ENCODE results near the gene GGTA1.
A peak's percentile ranks its signal among the peaks of the same experiment; 100 is the strongest.
"Not testable (repeated sequence)": the region's sequence is repeated elsewhere in the genome, so short reads cannot be mapped to it uniquely, and the experiment has no call there.

The GGTA1 gene

GRCh38 chr9:121527371-121527770 lies 27.7 kb upstream of the GGTA1 start:
- H3K27me3 ChIP-seq (ENCODE audit: low read depth, low read length), result no peaks in the 10 kb centered on the region
- H3K27ac ChIP-seq (ENCODE audit: low read length), result no peak overlapping the region
- no peak overlapping the region for H3K4me3 ChIP-seq (ENCODE audit: low read depth in 1 of 2, low read length in 2 of 2)
- H3K9me3 ChIP-seq (ENCODE audit: control insufficient read depth in 1 of 2, low read length in 2 of 2), result no peaks in the 10 kb centered on the region
- H3K36me3 ChIP-seq (ENCODE audit: control insufficient read depth in 1 of 2, insufficient read depth in 2 of 2, low read length in 2 of 2), result no peaks in the 10 kb centered on the region
- H3K4me1 ChIP-seq (ENCODE audit: control insufficient read depth in 1 of 2, insufficient read depth in 2 of 2, low read length in 2 of 2), result peaks cover 0 to 4% of the 10 kb centered on the region in 2 donors

- not testable (repeated sequence) for H3K4me3 ChIP-seq (ENCODE audit: low read depth in 1 of 2, low read length in 2 of 2); H3K36me3 ChIP-seq (ENCODE audit: control insufficient read depth in 1 of 2, insufficient read depth in 2 of 2, low read length in 2 of 2); H3K27ac ChIP-seq (ENCODE audit: low read length); H3K4me1 ChIP-seq (ENCODE audit: control insufficient read depth in 1 of 2, insufficient read depth in 2 of 2, low read length in 2 of 2); H3K9me3 ChIP-seq (ENCODE audit: control insufficient read depth in 1 of 2, low read length in 2 of 2); H3K27me3 ChIP-seq (ENCODE audit: low read depth, low read length)
Measured at GRCh38 chr9:121519688-121520087, 20.0 kb upstream of the GGTA1 start.

GRCh38 chr9:121518634-121519033 lies 19.0 kb upstream of the GGTA1 start:
- H3K4me3 ChIP-seq (ENCODE audit: low read depth in 1 of 2, low read length in 2 of 2), result no peak overlapping the region
- H3K27me3 ChIP-seq (ENCODE audit: low read depth, low read length), result no peaks in the 10 kb centered on the region
- H3K9me3 ChIP-seq (ENCODE audit: control insufficient read depth in 1 of 2, low read length in 2 of 2), result no peaks in the 10 kb centered on the region
- no peaks in the 10 kb centered on the region for H3K36me3 ChIP-seq (ENCODE audit: control insufficient read depth in 1 of 2, insufficient read depth in 2 of 2, low read length in 2 of 2)
- H3K4me1 ChIP-seq (ENCODE audit: control insufficient read depth in 1 of 2, insufficient read depth in 2 of 2, low read length in 2 of 2), result no peaks in the 10 kb centered on the region
- no peak overlapping the region for H3K27ac ChIP-seq (ENCODE audit: low read length)

- H3K27me3 ChIP-seq (ENCODE audit: low read depth, low read length); H3K4me1 ChIP-seq (ENCODE audit: control insufficient read depth in 1 of 2, insufficient read depth in 2 of 2, low read length in 2 of 2); H3K36me3 ChIP-seq (ENCODE audit: control insufficient read depth in 1 of 2, insufficient read depth in 2 of 2, low read length in 2 of 2); H3K4me3 ChIP-seq (ENCODE audit: low read depth in 1 of 2, low read length in 2 of 2); H3K27ac ChIP-seq (ENCODE audit: low read length); H3K9me3 ChIP-seq (ENCODE audit: control insufficient read depth in 1 of 2, low read length in 2 of 2): not testable (repeated sequence)
Measured at GRCh38 chr9:121513166-121513565, 13.5 kb upstream of the GGTA1 start.

GRCh38 chr9:121510766-121511550 lies 11.3 kb upstream of the GGTA1 start:
- Histone ChIP-seq H3K4me3 (ENCODE audit: low read depth in 1 of 2, low read length in 2 of 2) (no peak overlapping the region), H3K9me3 (ENCODE audit: control insufficient read depth in 1 of 2, low read length in 2 of 2) (no peaks in the 10 kb centered on the region), H3K36me3 (ENCODE audit: control insufficient read depth in 1 of 2, insufficient read depth in 2 of 2, low read length in 2 of 2) (no peaks in the 10 kb centered on the region), H3K27ac (ENCODE audit: low read length) (no peak overlapping the region), H3K4me1 (ENCODE audit: control insufficient read depth in 1 of 2, insufficient read depth in 2 of 2, low read length in 2 of 2) (peaks cover 0 to 10% of the 10 kb centered on the region in 2 donors), H3K27me3 (ENCODE audit: low read depth, low read length) (no peaks in the 10 kb centered on the region)

- H3K27me3 ChIP-seq (ENCODE audit: low read depth, low read length), result no peaks in the 10 kb centered on the region
- H3K36me3 ChIP-seq (ENCODE audit: control insufficient read depth in 1 of 2, insufficient read depth in 2 of 2, low read length in 2 of 2), result no peaks in the 10 kb centered on the region
- peaks cover 0 to 10% of the 10 kb centered on the region in 2 donors for H3K4me1 ChIP-seq (ENCODE audit: control insufficient read depth in 1 of 2, insufficient read depth in 2 of 2, low read length in 2 of 2)
- no peaks in the 10 kb centered on the region for H3K9me3 ChIP-seq (ENCODE audit: control insufficient read depth in 1 of 2, low read length in 2 of 2)
- no peak overlapping the region for H3K4me3 ChIP-seq (ENCODE audit: low read depth in 1 of 2, low read length in 2 of 2)
- no peak overlapping the region for H3K27ac ChIP-seq (ENCODE audit: low read length)
Measured at GRCh38 chr9:121509180-121509579, 9.5 kb upstream of the GGTA1 start.

- no peaks in the 10 kb centered on the region for H3K9me3 ChIP-seq (ENCODE audit: control insufficient read depth in 1 of 2, low read length in 2 of 2)
- H3K4me3 ChIP-seq (ENCODE audit: low read depth in 1 of 2, low read length in 2 of 2), result no peak overlapping the region
- peaks cover 0 to 10% of the 10 kb centered on the region in 2 donors for H3K4me1 ChIP-seq (ENCODE audit: control insufficient read depth in 1 of 2, insufficient read depth in 2 of 2, low read length in 2 of 2)
- no peaks in the 10 kb centered on the region for H3K27me3 ChIP-seq (ENCODE audit: low read depth, low read length)
- no peaks in the 10 kb centered on the region for H3K36me3 ChIP-seq (ENCODE audit: control insufficient read depth in 1 of 2, insufficient read depth in 2 of 2, low read length in 2 of 2)
- no peak overlapping the region for H3K27ac ChIP-seq (ENCODE audit: low read length)
Measured at GRCh38 chr9:121508415-121508814, 8.8 kb upstream of the GGTA1 start.

GRCh38 chr9:121505903-121506735 lies 6.5 kb upstream of the GGTA1 start:
- peaks cover 0 to 9% of the 10 kb centered on the region in 2 donors for H3K4me1 ChIP-seq (ENCODE audit: control insufficient read depth in 1 of 2, insufficient read depth in 2 of 2, low read length in 2 of 2)
- H3K27ac ChIP-seq (ENCODE audit: low read length), result no peak overlapping the region
- no peaks in the 10 kb centered on the region for H3K36me3 ChIP-seq (ENCODE audit: control insufficient read depth in 1 of 2, insufficient read depth in 2 of 2, low read length in 2 of 2)
- H3K9me3 ChIP-seq (ENCODE audit: control insufficient read depth in 1 of 2, low read length in 2 of 2), result no peaks in the 10 kb centered on the region
- H3K4me3 ChIP-seq (ENCODE audit: low read depth in 1 of 2, low read length in 2 of 2), result no peak overlapping the region
- H3K27me3 ChIP-seq (ENCODE audit: low read depth, low read length), result no peaks in the 10 kb centered on the region

GRCh38 chr9:121503444-121503843 lies 3.8 kb upstream of the GGTA1 start:
- H3K4me1 ChIP-seq (ENCODE audit: control insufficient read depth in 1 of 2, insufficient read depth in 2 of 2, low read length in 2 of 2), result peaks cover 0 to 11% of the 10 kb centered on the region in 2 donors
- H3K9me3 ChIP-seq (ENCODE audit: control insufficient read depth in 1 of 2, low read length in 2 of 2), result no peaks in the 10 kb centered on the region
- H3K27ac ChIP-seq (ENCODE audit: low read length), result no peak overlapping the region
- H3K36me3 ChIP-seq (ENCODE audit: control insufficient read depth in 1 of 2, insufficient read depth in 2 of 2, low read length in 2 of 2), result no peaks in the 10 kb centered on the region
- no peaks in the 10 kb centered on the region for H3K27me3 ChIP-seq (ENCODE audit: low read depth, low read length)
- no peak overlapping the region for H3K4me3 ChIP-seq (ENCODE audit: low read depth in 1 of 2, low read length in 2 of 2)

- no peak overlapping the region for H3K27ac ChIP-seq (ENCODE audit: low read length)
Measured at GRCh38 chr9:121500165-121500478, 478 bp upstream of the GGTA1 start.

GRCh38 chr9:121499177-121499426 lies 542 bp downstream of the GGTA1 start:
- Histone ChIP-seq H3K27ac (ENCODE audit: low read length) (no peak overlapping the region), H3K4me3 (ENCODE audit: low read depth in 1 of 2, low read length in 2 of 2) (peak overlapping the region; percentile 73 to 78)

More at GRCh38 chr9:121500165-121500478, 478 bp upstream of the GGTA1 start:
- Histone ChIP-seq H3K4me1 (ENCODE audit: control insufficient read depth in 1 of 2, insufficient read depth in 2 of 2, low read length in 2 of 2) (peaks cover 0 to 15% of the 10 kb centered on the region in 2 donors), H3K36me3 (ENCODE audit: control insufficient read depth in 1 of 2, insufficient read depth in 2 of 2, low read length in 2 of 2) (no peaks in the 10 kb centered on the region), H3K9me3 (ENCODE audit: control insufficient read depth in 1 of 2, low read length in 2 of 2) (peaks cover 0 to 5% of the 10 kb centered on the region in 2 donors), H3K4me3 (ENCODE audit: low read depth in 1 of 2, low read length in 2 of 2) (peak overlapping the region; percentile 73 to 78), H3K27me3 (ENCODE audit: low read depth, low read length) (no peaks in the 10 kb centered on the region)

More at GRCh38 chr9:121499177-121499426, 542 bp downstream of the GGTA1 start:
- H3K4me1 ChIP-seq (ENCODE audit: control insufficient read depth in 1 of 2, insufficient read depth in 2 of 2, low read length in 2 of 2), result peaks cover 0 to 15% of the 10 kb centered on the region in 2 donors
- H3K36me3 ChIP-seq (ENCODE audit: control insufficient read depth in 1 of 2, insufficient read depth in 2 of 2, low read length in 2 of 2), result no peaks in the 10 kb centered on the region
- peaks cover 0 to 5% of the 10 kb centered on the region in 2 donors for H3K9me3 ChIP-seq (ENCODE audit: control insufficient read depth in 1 of 2, low read length in 2 of 2)
- H3K27me3 ChIP-seq (ENCODE audit: low read depth, low read length), result no peaks in the 10 kb centered on the region
